GM18526 (cell line): ENCODE data around the gene RNF123.
A peak's percentile ranks its signal among the peaks of the same experiment; 100 is the strongest.

ENCODE experiments used
- POLR2A ChIP-seq: IDR thresholded peaks from 3 replicates; pipeline ENCODE4 v1.6.1; 2011; ENCODE audit not compliant: insufficient read length; ENCODE audit errors: extremely low read depth

RNF123 gene

DNA sequence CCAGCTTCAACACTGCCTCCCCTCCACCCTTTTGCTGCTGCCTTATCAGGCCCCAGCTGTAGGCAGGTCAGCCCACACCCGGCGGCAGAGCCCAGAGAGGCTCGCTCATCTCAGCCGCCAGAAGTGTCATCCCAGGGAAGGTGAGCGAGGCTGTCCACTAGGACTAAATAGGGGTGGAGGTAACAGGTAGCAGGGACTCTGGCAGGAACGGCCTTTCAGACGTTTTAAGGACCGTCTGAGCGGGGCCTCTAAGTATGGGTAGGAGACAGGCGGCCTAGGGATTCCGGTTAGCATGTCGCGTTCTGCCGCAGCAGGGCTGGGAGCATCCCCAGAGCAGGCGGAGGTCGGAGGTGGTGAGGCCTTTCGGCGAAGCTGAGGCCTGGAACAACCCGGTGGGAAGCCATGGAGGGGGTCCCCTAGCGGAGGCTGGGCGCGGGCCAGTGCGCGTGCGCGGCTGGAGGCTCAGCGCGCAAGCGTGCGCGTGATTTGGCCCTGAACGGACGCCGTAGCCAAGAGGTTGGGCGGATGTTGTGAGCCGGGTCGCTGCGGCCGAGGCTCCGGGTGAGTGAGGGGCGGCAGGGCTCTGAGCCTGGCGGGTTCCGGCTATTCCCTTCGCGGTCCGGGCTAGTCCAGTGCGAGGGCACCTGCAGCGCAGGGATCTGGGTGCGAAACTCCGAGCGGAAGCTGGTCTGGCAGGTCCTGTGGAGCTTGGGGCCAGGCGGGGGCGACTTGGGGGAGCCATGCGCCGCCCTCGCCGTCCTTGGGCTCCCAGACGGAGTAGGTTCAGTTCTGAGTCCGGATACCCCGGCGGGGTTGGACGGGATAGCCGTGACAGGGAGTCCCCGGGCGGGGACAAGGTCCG lies at the start of gene RNF123, which contains the start of gene MST1:
Gene RNF123 (plus strand): TSS at position 512 of the 862 bp plus-strand sequence. CDS start 1,609 bp downstream, outside the sequence.
Gene MST1 (minus strand): TSS at position 429 of the 862 bp plus-strand sequence. CDS start 783 bp downstream, outside the sequence.
- TF ChIP-seq POLR2A: peak; percentile 80

DNA sequence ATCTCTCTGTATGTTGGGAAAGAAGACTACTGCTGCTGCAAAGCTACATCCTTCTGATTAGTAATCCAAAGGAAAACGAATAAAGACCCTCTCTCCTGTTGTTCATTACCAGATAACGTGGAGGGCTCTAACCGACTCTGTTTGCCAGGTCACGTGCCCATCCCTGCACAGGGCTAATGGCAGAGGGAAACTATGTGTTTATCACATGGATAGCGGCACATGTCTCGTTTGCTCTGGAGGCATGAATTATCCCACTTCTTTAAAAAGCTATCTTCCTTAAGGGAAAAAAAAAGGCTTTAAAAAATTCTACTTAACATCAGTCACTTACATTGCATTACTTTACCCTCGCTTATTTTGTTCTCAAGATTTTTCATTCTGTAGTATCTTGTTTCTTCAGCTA lies 48.1 kb upstream of the RNF123 start:
- no peak for TF ChIP-seq POLR2A

DNA sequence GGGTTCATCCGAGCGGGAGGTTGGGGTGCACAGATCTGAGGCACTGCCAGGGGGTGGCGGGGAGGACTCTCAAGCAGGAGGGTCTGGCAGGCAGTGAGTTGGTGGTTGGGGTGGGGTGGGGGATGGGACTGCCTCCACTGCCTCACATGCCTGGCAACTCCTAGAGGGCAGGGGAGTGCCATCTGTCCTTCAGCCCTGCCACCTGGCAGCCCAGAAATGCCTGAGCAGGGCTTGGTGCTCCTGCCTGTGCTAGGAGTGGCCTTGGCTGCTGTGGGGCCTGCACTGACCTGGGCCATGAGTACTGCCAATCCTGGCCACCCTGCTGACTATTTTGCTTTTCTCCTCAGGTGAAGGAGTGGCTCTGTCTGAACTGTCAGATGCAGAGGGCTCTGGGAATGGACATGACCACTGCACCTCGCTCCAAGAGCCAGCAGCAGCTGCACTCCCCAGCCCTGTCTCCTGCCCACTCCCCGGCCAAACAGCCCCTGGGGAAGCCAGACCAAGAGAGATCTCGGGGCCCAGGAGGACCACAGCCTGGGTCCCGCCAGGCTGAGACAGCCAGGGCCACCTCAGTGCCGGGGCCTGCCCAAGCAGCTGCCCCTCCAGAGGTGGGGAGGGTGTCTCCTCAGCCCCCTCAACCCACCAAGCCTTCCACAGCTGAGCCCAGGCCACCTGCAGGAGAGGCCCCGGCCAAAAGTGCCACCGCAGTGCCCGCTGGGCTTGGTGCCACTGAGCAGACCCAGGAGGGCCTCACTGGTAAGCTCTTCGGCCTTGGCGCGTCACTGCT lies 47.2 kb upstream of the RNF123 start:
- TF ChIP-seq POLR2A: no peak

DNA sequence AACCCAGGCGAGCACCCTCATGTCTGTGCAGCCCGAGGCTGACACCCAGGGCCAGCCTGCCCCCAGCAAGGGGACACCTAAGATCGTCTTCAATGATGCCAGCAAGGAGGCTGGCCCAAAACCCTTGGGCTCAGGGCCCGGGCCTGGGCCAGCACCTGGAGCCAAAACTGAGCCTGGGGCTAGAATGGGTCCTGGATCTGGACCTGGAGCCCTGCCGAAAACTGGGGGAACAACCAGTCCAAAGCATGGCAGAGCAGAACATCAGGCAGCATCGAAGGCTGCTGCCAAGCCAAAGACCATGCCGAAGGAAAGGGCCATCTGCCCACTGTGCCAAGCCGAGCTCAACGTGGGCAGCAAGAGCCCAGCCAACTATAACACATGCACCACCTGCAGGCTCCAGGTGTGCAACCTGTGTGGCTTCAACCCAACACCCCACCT lies 46.6 kb upstream of the RNF123 start:
- no peak for TF ChIP-seq POLR2A

DNA sequence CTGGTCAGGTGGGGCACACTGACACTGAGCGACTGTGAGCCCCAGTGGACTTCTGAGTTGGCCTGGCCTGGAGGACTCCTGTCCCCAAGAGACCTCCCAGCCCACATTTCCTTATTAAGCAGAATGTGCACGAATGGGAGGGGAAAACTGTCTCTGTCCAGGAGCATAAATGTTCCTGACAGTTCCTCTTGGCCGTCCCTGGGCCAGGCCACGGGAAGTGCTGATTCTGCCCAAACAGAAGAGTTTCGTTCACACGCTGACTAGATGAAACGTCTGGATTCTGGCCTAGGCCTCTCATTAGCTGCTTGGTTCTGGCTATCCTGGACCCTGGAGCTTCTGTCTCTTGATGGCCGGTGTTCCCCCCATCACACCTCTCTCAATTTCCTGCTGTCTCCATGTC lies 44.7 kb upstream of the RNF123 start:
- no peak for TF ChIP-seq POLR2A

DNA sequence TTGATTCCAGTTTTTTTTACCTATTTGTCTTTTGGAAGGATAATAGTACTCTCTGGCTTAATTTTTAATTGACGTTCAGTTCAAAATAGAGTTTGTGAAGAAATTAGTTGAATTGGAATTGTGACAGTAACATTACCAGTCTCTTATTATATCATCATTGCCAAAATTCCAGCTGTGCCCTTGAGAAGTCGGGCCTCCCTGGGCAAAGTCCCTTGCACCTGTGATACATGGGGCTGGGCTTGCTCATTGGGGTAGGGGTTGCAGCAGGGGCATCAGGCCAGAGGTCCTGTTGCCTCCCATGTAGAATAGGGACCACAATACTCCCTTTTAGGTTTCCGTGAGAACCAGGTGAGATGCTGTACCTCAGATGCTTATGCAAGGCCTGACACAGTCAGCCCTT lies 43.1 kb upstream of the RNF123 start:
- no peak for TF ChIP-seq POLR2A

DNA sequence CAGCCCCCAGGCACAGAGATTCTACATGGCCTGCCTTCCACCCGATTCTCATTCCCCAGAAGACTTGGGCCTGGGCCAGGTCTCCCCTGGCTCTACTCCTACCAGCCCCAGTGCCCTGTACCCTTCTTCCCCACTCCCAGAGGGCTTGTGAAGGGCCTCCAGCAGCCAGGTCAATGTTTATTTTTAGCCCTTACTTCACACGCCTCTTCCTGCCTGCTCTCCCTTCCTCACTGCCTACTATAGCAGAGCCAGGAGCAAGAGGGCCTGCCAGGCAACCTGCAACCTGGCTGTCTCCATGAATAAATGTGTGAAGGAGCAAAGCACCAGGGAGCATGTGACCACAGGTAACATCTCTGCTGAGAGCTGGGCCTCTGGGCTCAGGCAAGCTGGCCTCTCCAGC lies 41.6 kb upstream of the RNF123 start:
- TF ChIP-seq POLR2A: no peak

DNA sequence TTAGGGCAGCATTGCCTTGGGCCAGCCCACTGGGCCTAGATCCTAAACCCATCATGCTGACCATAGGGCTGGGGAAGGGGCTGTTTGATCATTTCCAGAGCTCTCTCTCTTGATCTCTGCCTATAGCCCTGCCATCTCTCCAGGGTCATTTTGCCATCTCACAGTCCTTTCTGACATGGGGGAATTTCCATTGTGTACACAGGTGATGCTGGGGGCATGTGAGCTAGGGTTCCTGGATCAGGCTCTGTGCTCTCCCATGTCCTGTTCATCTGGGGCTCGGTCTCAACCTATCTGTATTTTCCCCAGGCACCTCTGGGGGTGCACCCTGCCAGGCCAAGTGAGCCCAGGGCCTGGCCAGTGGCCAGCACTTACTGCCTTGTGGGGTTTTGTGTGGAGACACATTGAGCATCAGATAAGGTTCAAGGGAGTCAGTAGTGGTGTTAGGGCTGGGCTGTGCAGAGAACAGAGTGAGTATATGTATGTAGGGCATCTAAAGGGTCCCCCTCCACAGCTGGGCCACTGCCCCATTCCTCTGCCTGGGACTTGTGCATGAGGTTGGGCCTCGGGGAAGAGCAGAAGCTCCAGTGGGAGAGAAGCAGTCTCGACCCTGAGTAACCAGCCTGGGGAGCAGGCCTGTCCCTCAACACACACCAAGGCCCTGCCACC lies 40.9 kb upstream of the RNF123 start:
- no peak for TF ChIP-seq POLR2A

DNA sequence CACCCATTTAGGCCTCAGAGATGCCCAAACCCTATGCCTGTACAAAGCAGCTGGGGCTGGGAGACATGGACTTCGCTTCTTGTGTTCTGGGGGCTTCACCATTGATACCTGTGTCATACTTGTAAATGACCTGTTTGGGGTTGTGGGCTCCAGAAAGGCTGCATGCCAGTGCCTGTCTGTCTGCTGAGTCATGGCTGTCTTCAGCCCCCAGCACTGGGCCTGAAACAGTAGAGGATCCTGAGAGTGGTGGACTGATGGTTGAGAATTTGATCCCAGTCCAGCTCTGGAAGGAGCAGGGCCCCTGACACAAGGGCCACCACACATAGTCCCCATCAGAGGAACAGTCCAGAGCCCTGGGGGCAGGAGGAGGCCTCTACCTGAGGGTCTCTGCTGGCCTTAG lies 39.8 kb upstream of the RNF123 start:
- TF ChIP-seq POLR2A: no peak

DNA sequence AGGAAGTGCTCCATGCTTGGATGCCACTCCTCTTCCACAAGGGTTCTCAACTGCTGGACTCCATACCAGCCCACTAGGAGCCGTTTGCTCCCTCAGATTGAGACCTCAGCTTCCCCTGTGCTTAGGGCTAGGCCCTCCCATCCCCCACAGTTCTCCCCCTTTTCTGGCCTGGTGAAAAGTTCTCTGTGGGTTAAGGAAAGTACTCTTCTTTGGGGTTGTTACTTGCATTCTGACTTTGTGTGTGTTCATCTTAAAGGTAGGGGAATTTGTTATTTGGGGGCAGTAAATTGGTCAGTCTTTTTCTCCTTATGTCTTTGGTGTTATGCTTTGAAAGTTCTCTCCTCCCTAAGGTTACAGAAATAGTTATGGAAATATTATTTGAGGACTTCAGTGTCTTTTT lies 39.2 kb upstream of the RNF123 start:
- no peak for TF ChIP-seq POLR2A

DNA sequence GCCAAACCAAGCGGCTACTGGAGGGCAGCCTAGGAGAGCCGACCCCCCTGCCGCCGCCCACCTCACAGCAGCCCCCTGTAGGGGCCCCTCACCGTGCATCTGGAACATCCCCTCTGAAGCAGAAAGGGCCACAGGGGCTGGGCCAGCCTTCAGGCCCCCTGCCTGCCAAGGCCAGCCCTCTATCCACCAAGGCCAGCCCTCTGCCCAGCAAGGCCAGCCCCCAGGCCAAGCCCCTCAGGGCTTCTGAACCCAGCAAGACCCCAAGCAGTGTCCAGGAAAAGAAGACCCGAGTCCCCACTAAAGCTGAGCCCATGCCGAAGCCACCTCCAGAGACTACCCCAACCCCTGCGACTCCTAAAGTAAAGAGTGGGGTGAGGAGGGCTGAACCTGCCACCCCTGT lies 38.7 kb upstream of the RNF123 start:
- TF ChIP-seq POLR2A: no peak

DNA sequence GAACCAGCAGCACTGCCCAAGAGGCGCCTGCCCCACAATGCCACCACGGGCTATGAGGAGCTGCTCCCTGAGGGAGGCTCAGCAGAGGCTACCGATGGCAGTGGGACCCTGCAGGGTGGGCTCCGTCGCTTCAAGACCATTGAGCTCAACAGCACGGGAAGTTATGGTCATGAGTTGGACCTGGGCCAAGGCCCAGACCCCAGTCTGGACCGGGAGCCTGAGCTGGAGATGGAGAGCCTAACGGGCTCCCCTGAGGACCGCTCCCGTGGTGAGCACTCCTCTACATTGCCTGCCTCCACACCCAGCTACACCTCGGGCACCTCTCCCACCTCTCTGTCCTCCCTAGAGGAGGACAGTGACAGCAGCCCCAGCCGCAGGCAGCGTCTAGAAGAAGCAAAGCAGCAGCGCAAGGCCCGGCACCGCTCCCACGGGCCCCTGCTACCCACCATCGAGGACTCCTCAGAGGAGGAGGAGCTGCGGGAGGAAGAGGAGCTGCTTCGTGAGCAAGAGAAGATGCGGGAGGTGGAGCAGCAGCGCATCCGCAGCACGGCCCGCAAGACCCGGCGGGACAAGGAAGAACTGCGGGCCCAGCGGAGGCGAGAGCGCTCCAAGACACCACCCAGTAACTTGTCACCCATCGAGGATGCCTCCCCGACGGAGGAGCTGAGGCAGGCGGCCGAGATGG lies 37.0 kb upstream of the RNF123 start:
- TF ChIP-seq POLR2A: no peak

DNA sequence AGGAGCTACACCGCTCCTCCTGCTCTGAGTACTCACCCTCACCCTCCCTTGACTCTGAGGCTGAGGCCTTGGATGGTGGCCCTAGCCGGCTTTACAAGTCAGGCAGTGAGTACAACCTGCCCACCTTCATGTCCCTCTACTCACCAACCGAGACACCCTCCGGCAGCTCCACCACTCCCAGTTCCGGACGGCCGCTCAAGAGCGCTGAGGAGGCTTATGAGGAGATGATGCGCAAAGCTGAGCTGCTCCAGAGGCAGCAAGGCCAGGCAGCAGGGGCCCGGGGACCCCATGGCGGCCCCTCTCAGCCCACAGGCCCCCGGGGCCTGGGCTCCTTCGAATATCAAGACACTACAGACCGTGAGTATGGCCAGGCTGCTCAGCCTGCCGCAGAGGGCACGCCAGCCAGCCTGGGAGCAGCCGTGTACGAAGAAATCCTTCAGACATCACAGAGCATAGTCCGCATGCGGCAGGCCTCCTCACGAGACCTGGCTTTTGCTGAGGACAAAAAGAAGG lies 36.4 kb upstream of the RNF123 start:
- no peak for TF ChIP-seq POLR2A

DNA sequence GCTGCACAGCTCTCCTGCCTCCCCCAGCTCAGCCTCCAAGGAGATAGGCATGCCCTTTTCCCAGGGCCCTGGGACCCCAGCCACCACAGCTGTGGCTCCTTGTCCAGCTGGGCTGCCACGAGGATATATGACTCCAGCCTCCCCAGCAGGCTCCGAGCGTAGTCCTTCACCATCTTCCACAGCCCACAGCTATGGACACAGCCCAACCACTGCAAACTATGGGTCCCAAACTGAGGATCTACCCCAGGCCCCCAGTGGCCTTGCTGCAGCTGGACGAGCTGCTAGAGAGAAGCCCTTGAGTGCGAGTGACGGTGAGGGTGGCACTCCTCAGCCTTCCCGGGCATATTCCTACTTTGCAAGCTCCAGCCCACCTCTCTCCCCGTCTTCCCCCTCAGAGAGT lies 35.7 kb upstream of the RNF123 start:
- TF ChIP-seq POLR2A: no peak

DNA sequence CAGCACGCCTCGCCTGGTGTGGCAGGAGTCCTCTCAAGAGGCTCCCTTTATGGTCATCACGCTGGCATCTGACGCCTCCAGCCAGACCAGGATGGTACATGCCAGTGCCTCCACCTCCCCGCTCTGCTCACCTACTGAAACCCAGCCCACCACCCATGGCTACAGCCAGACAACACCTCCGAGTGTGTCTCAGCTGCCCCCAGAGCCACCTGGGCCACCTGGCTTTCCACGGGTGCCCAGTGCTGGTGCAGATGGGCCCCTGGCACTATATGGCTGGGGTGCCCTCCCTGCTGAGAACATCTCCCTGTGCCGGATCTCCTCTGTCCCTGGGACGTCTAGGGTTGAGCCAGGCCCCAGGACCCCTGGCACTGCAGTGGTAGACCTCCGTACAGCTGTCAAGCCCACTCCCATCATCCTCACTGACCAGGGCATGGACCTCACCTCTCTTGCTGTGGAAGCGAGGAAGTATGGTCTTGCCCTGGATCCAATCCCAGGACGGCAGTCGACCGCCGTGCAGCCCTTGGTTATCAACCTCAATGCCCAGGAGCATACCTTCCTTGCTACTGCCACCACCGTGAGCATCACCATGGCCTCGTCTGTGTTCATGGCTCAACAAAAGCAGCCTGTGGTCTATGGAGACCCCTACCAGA lies 35.1 kb upstream of the RNF123 start:
- no peak for TF ChIP-seq POLR2A
